ENCODE data around the gene B4GALT7.

The B4GALT7 gene

GRCh38 chr5:177608243-177609075, 8.5 kb downstream of the B4GALT7 start:
- no peak overlapping the region for H3K4me3 ChIP-seq (ENCODE audit: low read length)
- no peak for DNase-seq (ENCODE audit: low read depth)
- TF ChIP-seq CTCF (IDR thresholded peaks at IDR 0.05; ENCODE audit: insufficient read depth, low read depth, low read length, missing control alignments) = no peak

DNA sequence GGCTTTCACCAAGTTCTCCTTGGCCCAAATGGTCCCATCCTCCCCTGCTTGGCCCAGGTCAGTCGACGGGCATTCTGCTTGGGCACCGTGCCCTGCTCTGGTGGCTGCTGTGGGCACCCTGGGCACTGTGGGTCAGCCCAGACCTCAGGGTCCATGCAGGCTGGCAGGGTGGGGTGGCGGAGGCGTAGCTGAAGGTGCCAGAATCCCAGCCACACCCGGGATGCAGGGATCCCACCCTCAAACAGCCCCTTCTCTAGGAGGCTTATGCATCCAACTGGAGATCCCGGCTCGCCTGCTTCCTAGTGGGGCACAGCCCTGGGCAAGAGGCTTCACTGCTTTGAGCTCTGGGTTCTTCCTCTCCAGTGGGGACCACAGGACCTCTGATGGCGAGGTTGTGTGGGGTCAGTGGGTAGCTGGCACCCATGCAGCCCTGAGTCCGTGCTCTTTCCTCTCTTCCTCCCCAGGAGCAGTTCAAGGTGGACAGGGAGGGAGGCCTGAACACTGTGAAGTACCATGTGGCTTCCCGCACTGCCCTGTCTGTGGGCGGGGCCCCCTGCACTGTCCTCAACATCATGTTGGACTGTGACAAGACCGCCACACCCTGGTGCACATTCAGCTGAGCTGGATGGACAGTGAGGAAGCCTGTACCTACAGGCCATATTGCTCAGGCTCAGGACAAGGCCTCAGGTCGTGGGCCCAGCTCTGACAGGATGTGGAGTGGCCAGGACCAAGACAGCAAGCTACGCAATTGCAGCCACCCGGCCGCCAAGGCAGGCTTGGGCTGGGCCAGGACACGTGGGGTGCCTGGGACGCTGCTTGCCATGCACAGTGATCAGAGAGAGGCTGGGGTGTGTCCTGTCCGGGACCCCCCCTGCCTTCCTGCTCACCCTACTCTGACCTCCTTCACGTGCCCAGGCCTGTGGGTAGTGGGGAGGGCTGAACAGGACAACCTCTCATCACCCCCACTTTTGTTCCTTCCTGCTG, 9.4 kb downstream of the B4GALT7 start:
- H3K4me3 ChIP-seq (ENCODE audit: low read length) = no peak overlapping the region
- no peak for DNase-seq (ENCODE audit: low read depth)
- TF ChIP-seq CTCF (IDR thresholded peaks at IDR 0.05; ENCODE audit: insufficient read depth, low read depth, low read length, missing control alignments) = no peak

DNA sequence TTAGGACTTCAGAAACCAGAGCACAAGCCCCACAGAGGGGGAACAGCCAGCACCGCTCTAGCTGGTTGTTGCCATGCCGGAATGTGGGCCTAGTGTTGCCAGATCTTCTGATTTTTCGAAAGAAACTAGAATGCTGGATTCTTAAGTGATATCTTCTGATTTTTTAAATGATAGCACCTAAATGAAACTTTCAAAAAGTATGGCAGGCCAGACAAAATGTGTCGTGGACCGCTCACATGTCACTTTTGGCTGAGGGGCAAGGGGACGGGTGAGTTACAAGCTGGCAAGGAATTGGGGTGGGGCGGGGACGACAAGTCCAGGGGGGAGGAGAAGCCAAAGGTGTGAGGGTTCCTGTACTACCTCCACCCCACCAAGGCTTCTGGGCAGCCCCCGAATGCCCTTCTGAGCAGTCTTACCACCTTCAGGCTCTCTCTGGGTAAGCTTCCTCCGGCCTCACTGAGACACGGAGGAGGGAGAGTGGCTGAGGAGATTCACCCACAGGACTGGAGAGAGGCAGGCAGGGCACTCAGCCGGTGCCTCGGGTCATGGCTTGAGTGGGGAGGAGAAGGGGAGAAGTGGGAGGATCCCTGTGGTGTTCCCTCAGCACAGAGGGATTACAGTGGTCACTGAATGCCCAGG, 10.3 kb downstream of the B4GALT7 start:
- no peak overlapping the region for H3K4me3 ChIP-seq (ENCODE audit: low read length)
- no peak for DNase-seq (ENCODE audit: low read depth)
- TF ChIP-seq CTCF (IDR thresholded peaks at IDR 0.05; ENCODE audit: insufficient read depth, low read depth, low read length, missing control alignments) = no peak

- no peak for TF ChIP-seq CTCF (IDR thresholded peaks at IDR 0.05; ENCODE audit: insufficient read depth, low read depth, low read length, missing control alignments)
- no peak for DNase-seq (ENCODE audit: low read depth)
- no peak overlapping the region for H3K4me3 ChIP-seq (ENCODE audit: low read length)
Observed at GRCh38 chr5:177610770-177611445, 11.0 kb downstream of the B4GALT7 start.

GRCh38 chr5:177611446-177612214, 11.7 kb downstream of the B4GALT7 start:
- H3K4me3 ChIP-seq (ENCODE audit: low read length) = no peak overlapping the region
- no peak for TF ChIP-seq CTCF (IDR thresholded peaks at IDR 0.05; ENCODE audit: insufficient read depth, low read depth, low read length, missing control alignments)
- DNase-seq (ENCODE audit: low read depth) = no peak

Data from epithelial cell of esophagus (primary cell).